AG08396 (cell line): ENCODE data around the gene MUSK.
"Not testable (repeated sequence)": the region's sequence is repeated elsewhere in the genome, so short reads cannot be mapped to it uniquely, and the experiment has no call there.

Experiments used
- DNase-seq: peaks from one replicate; pipeline ENCODE4 v3.0.0; 2012; ENCODE audit warnings: low spot score, mixed read lengths

The MUSK gene

DNA sequence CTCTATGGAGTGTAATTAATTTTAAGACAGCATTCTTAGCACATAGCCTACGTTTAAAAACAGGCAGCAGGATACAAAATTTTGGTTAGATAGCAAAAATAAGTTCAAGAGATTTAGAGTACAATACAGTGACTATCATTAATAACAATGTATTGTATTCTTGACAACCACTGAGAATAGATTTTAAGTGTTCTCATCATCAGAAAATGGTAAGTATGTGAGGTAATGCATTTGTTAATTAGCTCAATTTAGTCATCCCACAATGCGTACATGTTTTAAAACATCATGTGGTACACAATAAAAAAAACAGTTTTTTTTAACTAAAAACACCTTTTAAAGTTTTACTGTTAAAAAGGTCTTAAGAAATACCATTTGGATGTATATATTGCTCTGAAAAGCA is 94.2 kb downstream of the MUSK start:
- DNase-seq = no peak

DNA sequence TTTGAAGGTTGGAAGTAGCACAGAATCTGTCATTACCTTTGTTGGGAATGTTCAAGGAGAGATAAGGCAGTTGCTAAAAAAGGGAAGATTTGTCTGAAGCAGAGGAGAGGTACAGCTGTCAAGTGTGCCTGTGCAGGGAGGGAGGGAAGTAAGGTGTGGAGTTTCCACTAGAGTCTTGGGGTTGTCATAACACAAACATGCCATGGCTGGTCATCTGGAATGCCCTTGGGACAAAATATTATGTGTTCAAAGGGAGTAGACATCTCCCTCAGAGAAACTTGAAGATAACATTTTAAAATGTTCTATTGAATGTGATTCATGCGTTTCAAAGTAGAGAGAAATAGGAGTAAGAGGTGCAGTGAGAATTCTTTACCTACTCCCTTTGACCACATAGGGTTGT is 95.0 kb downstream of the MUSK start:
- DNase-seq = no peak

DNA sequence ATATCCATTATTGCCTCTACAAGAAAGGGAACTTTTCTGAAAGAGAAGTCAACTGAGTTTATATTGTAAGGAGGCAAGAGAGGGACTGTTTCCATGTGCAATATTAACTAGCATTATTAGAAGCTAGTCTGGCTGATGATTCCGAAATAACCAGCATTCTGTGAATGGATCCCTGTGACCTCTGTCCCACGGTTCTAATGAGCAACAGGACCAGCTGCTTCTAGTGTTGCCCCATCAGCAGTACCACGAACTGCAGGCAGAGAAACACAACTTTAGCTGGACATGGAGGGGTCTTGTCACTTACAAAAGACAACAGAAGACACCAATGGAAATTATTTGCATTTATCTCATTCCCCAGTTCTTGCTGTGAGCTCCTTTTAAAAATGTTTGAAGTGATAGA is 95.4 kb downstream of the MUSK start:
- DNase-seq = no peak

DNA sequence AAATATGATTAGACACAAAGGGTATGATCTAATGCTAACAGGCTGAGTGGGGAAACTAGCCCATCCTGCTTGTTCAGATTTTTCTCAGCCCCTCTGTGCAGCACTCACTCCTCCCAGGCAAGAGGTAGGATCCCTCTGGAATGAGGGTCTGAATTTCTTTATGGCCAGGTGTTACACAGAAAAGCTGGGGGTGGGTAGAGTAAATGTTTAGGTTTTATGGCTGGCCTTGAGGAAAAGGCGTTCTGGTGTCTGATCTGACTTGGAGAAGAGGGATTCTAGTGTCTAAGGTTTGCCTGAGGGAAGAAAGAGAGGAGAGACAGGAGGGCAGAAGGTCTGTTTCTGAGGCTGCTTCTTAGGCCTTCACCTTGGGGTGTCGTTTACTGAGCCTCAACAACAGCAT is 97.3 kb downstream of the MUSK start:
- DNase-seq = no peak

DNA sequence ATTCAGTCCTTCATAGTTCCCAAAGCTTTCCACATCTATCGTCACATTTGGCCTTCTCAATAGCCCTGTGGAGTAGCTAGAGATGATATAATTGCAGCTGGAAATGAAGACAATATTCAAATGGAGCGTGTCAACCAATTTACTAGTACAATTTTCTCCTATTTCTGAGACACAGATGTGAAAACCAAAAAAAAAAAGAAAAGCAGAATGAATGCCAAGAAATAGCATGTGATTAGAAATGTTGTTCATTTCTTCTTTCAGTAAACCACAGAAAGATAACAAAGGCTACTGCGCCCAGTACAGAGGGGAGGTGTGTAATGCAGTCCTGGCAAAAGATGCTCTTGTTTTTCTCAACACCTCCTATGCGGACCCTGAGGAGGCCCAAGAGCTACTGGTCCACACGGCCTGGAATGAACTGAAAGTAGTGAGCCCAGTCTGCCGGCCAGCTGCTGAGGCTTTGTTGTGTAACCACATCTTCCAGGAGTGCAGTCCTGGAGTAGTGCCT is 99.0 kb downstream of the MUSK start:
- peak; percentile 38 for DNase-seq

DNA sequence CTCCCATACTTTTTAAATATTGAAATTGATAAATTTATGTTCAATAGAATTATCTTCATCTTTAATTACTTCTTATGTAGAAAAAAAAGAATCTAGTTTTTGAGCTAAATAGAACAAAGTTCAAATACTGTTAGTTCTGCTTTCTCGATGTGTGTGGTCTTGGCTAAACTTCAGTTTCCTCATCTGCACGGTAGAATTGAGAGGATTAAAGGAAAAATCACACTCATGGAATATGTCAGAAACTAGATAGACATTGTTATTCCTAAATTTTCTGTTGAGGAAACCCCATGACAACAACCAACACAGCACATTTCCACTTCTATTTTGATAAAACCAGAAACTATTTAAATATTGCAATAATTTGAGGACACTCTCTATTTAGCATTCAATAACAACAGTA is 100.3 kb downstream of the MUSK start:
- no peak for DNase-seq

DNA sequence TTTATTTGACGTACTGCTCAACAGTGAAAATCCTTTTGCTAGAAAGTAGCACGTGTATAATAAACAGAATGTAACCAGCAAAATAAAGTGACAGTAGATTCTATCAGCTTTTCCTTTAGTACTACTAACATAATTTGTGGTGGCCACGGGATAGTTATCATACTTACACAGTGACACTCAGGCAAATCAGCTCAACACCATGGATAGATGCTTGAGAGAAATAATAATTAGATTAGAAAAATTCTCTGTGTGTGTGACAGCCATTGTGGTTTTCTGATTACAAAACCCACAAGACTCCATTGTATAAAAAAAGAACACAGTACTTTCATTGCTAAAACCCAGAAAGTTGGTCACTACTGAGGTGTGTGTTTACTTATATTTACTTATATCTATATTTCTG is 101.1 kb downstream of the MUSK start:
- no peak for DNase-seq

DNA sequence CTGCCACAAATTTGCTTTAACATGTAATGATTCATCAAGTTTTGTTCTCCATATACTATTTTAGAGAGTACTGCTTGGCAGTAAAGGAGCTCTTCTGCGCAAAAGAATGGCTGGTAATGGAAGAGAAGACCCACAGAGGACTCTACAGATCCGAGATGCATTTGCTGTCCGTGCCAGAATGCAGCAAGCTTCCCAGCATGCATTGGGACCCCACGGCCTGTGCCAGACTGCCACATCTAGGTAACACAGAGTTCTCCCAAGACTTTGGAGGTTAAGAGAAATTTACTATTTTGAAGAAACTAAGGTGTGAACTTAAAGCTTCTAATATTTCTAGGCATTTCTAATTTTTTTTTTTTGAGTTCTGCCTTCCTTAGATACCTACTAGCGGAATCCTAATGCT is 107.1 kb downstream of the MUSK start:
- DNase-seq = no peak

DNA sequence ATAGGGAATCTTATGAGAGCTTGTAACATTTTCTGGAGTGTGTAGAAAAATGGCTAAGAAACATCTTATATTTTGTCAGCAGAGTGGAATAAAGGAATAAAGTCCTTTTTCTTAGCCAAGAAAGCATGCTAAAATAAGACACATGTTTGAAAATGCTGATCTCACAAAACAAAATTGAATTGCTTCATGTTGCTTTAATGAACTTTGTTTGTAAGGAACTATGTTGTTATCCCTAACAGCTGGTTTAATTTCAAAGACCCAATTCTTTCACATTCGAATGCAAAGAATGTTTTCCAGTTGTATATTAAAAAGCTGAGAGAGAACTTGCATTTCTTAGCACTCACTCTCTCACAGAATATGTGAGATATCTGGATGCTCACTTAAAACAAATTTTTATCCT is 107.6 kb downstream of the MUSK start:
- DNase-seq = no peak

DNA sequence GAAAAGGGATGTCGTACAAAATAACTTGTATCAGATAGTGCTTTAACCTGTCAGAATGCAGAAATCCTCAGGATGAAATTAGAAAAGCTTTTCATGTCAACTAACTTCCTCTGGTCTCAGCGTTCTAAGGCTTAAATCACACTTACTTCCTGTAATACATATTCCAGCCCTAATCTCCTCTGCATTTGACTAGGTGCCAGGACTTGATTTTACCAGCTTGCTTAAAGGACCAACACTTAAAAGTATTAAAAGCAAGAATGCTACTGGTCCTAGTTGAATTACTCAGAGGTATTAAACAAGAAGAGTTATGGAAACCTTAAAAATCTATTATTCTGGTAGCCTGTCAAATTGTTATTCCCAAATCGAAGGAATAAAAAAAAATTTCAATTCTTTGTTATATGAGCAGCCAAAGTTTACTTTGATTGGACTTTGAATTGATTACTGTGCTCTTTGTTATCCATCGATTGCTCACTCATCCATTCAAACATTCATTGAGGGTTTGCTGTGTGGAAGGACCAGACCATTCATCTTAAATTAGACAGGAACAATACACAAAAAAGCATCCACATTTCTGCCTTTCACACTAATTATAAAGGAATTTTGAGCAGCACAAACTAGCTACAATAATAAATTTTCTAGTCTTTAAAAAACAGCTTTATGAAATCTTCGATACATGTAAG is 108.7 kb downstream of the MUSK start:
- no peak for DNase-seq

DNA sequence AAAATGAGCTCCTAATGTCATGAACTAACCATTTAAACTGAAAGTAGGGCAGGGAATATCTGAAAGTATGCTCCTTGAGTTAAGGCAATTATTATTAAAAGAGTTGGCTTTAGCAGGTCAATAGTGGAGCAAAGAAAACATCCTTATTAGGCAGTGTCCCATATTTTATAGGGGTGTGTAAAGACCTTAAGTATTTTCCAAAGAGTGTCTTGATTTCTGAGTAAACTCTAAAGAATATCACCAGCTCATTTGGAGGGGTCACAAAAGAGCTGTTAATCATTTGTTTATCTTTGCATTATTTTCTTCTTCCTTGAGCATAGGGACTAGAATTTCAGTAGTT is 109.3 kb downstream of the MUSK start:
- no peak for DNase-seq

DNA sequence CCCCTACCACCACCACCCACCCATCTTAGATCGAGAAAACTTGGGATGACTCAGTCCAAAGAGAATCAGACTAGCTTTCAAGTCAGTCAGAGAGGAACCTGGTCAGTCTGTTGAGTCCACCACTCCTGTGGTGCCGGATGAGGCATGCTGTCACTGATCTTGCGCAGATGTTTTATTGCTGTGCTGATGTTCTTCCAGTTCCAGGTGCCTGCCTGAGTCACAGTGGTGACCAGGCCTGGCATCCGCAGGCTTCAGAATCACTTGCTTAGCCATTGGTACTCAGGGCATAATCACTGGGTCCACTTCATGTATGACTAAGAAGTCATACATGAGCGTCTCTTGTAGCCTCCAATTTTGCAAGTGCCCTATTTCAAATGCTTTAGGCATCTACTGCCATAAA is 114.1 kb downstream of the MUSK start:
- DNase-seq = no peak

DNA sequence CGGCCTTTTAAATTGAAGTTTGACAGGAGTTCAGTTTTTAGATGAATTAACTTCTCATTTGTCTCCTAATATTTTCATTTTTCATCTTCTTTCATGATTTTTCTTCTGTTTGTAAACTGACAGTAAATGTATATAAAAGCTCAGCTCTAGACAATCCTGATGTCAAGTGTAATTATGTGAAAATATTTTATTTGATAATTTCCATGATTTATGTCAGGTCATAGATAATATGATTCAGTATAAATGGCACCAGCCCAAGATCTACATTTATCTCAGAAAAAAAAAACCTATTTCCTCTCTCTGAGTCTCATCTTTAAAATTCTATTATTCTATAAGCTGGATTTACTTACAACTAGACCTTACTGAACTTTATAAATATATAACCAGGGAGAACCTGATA is 115.7 kb downstream of the MUSK start:
- no peak for DNase-seq

DNA sequence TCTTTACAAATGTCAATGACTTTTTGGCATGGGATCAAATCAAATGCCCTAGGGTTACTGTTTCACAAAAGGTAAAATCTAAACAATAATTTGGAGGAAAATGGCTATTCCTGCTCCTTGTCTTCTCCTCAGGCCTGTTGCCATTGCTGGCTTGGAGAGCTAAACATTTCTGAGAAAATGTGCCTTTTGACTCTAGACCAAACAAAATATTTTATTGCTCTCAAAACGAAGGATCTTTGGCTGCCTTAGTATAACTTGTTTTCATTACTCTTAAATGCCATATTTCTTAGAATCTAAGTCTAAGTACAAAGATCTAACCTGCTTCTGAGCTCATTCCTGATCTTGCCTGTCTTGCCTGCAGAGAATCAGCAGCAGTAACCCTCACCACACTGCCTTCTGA is 116.6 kb downstream of the MUSK start:
- DNase-seq = no peak

DNA sequence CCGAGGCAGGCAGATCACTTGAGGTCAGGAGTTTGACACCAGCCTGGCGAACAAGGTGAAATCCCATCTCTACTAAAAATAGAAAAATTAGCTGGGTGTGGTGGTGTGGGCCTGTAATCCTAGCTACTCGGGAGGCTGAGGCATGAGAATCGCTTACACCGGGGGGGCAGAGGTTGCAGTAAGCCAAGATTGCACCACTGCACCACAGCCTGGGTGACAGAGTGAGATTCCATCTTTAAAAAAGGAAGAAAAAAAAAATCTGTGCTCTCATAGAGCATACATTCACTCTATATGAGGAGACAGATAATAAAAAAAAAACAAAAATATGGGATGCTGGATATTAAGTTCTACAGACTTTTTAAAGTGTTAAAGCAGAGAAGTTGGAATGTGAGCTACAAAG is 119.8 kb downstream of the MUSK start:
- not testable (repeated sequence) for DNase-seq

DNA sequence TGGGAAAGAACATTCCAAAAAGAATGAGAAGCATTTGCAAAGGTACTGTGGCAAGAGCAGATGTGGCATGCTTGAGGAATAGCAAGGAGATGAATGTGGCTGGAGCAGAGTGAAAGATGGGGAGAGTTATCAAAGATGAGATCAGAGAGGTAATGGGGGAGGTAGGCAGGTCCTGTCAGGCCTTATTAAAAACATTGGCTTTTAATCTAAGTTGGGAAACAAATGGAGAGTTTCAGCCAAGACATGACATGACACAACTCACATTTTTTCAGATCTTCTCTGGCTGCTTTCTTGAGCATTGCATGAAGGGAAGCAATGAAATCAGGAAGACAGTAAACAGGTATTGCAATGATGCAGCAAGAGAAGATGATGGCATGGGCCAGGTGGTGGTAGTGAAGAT is 120.3 kb downstream of the MUSK start:
- DNase-seq = no peak

DNA sequence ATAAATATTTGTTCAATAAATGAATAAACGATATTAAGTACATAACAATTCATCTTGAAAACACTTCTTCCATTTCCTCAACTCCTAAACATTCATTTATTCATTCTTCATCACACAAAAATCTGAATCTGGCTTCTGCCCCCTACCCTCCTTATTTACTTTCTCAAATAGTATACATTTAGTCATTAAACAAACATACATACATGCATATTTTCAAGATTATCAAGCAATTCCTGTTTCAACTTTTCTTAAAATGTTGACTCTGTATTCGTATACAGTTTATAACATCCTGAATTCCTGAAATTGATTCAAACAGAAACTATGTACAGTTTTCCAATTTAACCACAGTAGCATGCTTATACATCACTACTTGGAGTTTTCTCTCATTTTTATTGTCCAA is 129.0 kb downstream of the MUSK start:
- peak; percentile 43 for DNase-seq

DNA sequence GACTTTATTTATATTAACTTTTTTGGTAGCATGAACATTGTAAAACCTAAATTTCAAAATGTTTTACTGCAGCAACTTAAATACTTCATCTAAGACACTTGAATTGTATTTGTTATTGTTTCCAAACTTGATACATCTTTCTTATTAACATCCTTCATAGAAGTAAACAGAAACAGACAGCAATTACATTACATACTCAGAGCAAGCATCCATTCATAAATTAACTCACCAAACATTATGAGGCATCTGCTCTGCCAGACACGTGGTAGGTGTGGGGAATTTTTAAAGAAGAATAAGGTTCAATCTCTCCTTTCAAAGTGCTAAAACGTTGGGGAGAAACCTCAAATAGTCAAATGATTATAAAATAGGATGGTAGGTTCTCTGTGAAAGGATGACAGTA is 130.8 kb downstream of the MUSK start:
- DNase-seq = no peak

DNA sequence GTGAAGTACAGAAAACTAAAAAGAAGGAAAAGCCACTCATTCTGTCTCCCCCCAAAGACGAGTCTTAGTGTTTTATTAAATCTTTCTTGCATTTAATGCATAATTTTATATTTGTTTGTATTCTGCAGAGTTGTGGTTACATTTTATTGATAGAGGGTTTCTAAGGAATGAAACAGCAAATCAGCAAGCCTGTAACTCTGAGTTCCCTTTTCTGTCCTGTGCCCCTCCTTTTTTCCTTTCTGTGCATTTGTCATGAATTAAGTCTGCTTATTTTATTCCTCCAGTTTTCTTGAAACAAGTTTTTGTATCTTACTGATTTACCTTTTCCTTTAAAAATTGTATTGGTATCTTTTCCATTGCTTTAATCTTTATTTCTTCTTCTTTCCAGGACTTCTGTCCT is 132.8 kb downstream of the MUSK start:
- no peak for DNase-seq

DNA sequence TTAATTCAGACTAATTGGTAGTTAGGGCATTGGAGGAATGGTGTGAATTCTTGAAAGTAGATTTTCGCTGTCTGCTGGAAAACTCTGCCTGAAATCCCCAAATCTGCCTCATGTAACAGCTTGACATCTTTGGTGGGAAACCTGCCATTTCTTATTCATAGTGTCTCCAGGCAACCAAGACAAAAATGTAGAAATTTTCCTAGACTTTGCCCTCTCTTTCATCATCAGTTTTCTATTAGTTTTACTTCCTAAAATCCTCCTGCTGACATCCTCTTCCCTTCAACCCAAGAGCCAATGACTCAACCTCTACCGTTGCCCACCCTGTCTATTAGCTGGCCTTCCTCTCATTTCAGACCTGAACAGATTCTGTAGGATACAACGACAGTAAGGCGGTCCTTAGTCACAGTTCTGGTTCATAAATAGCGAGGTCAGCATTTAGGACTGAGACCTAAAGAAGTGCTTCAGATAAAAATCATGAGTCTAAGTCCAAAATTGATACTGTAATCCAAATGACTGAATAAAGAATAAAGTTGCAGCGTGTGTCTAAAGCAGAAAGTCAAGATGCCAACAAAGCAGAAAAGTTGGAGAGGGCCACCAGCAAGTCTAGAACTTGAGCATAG is 133.9 kb downstream of the MUSK start:
- DNase-seq = peak; percentile 26

DNA sequence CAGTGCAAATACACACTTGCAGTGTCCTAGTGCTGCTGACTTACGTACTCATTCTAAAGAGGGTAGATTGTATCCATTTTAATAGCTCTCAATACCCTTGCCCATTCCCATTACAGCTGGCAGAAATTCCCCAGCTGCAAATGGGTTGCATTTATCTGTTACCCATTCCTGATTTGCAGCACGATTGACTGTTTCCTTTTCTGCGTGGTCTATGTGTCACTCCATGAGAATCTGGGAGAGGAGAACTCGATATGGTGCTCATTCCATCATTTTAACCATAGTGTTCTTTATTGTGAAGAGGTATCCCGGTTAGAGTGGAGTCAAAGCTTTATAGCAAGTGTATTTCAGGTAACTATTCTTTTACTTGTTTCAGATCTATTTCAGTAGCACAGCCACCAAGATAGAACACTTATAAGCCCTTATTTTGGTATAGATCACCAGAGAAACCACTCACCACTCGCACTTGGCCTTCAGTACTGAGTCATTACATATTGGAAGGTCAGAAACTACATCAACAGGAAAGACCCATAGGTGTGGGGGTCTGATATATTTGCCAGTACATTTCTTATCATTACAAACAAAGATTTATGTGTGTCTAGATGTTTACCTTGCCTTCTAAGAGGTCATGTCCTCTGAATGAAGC is 139.5 kb downstream of the MUSK start:
- DNase-seq = no peak

DNA sequence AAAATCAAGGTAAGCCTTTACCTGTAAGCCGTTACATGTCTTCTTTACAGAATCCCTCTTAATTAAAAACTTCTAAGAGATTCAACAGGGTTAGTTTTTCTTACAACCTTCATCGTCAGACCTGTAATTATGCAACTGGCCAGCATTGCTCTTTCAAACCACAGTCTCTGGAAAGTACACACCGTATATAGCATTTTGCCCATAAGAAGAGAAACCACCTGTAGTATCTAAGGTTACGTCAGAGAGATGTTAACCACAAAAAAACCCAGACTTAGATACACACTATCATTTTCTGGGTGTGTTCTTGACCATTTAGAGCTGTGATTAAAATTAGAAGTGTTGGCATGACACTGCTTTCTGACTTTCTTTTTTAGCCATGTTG is 140.0 kb downstream of the MUSK start:
- DNase-seq = no peak

DNA sequence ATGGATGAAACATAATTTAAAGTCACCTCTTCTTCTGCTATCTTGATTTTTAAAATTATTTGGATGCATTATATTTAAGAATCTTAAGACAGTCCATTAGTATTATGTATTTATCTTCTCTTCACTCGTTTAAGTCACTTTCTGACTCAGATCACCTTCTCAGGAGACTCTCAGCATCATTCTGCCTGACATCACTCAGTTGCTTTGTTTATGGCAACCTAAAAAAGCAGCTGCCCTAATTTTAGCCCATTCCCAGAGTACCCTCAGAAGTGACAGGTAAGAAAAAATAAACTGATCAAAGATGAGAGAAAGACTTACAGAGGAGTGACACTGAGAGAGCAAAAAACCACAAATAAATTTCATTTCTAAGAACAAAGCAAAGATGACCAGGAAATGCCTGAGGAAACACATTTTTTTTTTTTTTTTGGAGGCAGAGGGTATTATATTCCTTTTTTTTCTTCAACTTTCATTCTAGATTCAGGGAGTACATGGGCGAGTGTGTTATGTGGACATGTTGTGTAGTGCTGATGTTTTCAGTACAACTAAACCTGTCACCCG is 140.5 kb downstream of the MUSK start:
- DNase-seq = no peak
